NCI-H345 (cell line): ENCODE results near the gene PRKG1.
"Not testable (repeated sequence)": the region's sequence is repeated elsewhere in the genome, so short reads cannot be mapped to it uniquely, and the experiment has no call there.

Experiments used
- DNase-seq: peaks from one replicate; lab custom pipeline; 2025; lab: John Stamatoyannopoulos, UW

The PRKG1 gene

GRCh38 chr10:51510231-51510630 is 435.9 kb downstream of the PRKG1 start:
- no peak for DNase-seq

GRCh38 chr10:51521605-51522004 is 447.3 kb downstream of the PRKG1 start:
- DNase-seq: no peak

GRCh38 chr10:51522858-51523257 is 448.6 kb downstream of the PRKG1 start:
- no peak for DNase-seq

- DNase-seq: no peak
Measured at GRCh38 chr10:51523440-51523839, 449.2 kb downstream of the PRKG1 start.

GRCh38 chr10:51524041-51524440 is 449.8 kb downstream of the PRKG1 start:
- DNase-seq: no peak

- no peak for DNase-seq
Measured at GRCh38 chr10:51527522-51528219, 453.4 kb downstream of the PRKG1 start.

- DNase-seq: no peak
Measured at GRCh38 chr10:51528527-51528926, 454.2 kb downstream of the PRKG1 start.

- DNase-seq: no peak
Measured at GRCh38 chr10:51530541-51530940, 456.3 kb downstream of the PRKG1 start.

- DNase-seq: no peak
Measured at GRCh38 chr10:51532044-51532443, 457.8 kb downstream of the PRKG1 start.

- DNase-seq: no peak
Measured at GRCh38 chr10:51542853-51543252, 468.6 kb downstream of the PRKG1 start.

- no peak for DNase-seq
Measured at GRCh38 chr10:51544933-51545332, 470.6 kb downstream of the PRKG1 start.

GRCh38 chr10:51547941-51548340 is 473.7 kb downstream of the PRKG1 start:
- no peak for DNase-seq

- no peak for DNase-seq
Measured at GRCh38 chr10:51552879-51553278, 478.6 kb downstream of the PRKG1 start.

GRCh38 chr10:51564896-51565510 is 490.7 kb downstream of the PRKG1 start:
- no peak for DNase-seq

- DNase-seq: peak; percentile 3
Measured at GRCh38 chr10:51567271-51567670, 493.0 kb downstream of the PRKG1 start.

GRCh38 chr10:51569467-51569866 is 495.2 kb downstream of the PRKG1 start:
- no peak for DNase-seq

- peak; percentile 8 for DNase-seq
Measured at GRCh38 chr10:51574248-51575048, 500.2 kb downstream of the PRKG1 start.

- DNase-seq: not testable (repeated sequence)
Measured at GRCh38 chr10:51581196-51581595, 506.9 kb downstream of the PRKG1 start.

GRCh38 chr10:51583976-51584375 is 509.7 kb downstream of the PRKG1 start:
- no peak for DNase-seq

GRCh38 chr10:51585742-51586141 is 511.5 kb downstream of the PRKG1 start:
- no peak for DNase-seq

GRCh38 chr10:51588984-51589383 is 514.7 kb downstream of the PRKG1 start:
- DNase-seq: no peak

GRCh38 chr10:51590818-51591217 is 516.5 kb downstream of the PRKG1 start:
- no peak for DNase-seq

GRCh38 chr10:51596695-51597094 is 522.4 kb downstream of the PRKG1 start:
- DNase-seq: no peak
